AG08395 (cell line): ENCODE measurements around the gene SLC9A9.

Experiments
- DNase-seq: peaks from one replicate; pipeline ENCODE4 v3.0.0; 2012; ENCODE audit warnings: mixed read lengths, low spot score

The SLC9A9 gene

GRCh38 chr3:143506190-143506589 is 342.1 kb downstream of the SLC9A9 start:
- no peak for DNase-seq

- DNase-seq, result no peak
Measured at GRCh38 chr3:143503325-143503885, 344.9 kb downstream of the SLC9A9 start.

GRCh38 chr3:143502081-143502480 is 346.2 kb downstream of the SLC9A9 start:
- DNase-seq, result no peak

- DNase-seq, result no peak
Measured at GRCh38 chr3:143497382-143497781, 350.9 kb downstream of the SLC9A9 start.

- no peak for DNase-seq
Measured at GRCh38 chr3:143496191-143496590, 352.1 kb downstream of the SLC9A9 start.

- no peak for DNase-seq
Measured at GRCh38 chr3:143495527-143495926, 352.7 kb downstream of the SLC9A9 start.

- no peak for DNase-seq
Measured at GRCh38 chr3:143486611-143487010, 361.7 kb downstream of the SLC9A9 start.

GRCh38 chr3:143484846-143485512 is 363.3 kb downstream of the SLC9A9 start:
- DNase-seq, result peak; percentile 6

GRCh38 chr3:143483214-143483613 is 365.1 kb downstream of the SLC9A9 start:
- DNase-seq, result no peak

- DNase-seq, result peak; percentile 38
Measured at GRCh38 chr3:143482106-143483088, 365.9 kb downstream of the SLC9A9 start.

- DNase-seq, result peak; percentile 6
Measured at GRCh38 chr3:143480344-143480743, 367.9 kb downstream of the SLC9A9 start.

GRCh38 chr3:143479727-143480126 is 368.5 kb downstream of the SLC9A9 start:
- DNase-seq, result no peak

- DNase-seq, result no peak
Measured at GRCh38 chr3:143478115-143478693, 370.1 kb downstream of the SLC9A9 start.

GRCh38 chr3:143476965-143477640 is 371.2 kb downstream of the SLC9A9 start:
- DNase-seq, result no peak

- DNase-seq, result no peak
Measured at GRCh38 chr3:143475981-143476380, 372.3 kb downstream of the SLC9A9 start.

- no peak for DNase-seq
Measured at GRCh38 chr3:143472731-143473523, 375.3 kb downstream of the SLC9A9 start.

- no peak for DNase-seq
Measured at GRCh38 chr3:143471705-143472104, 376.6 kb downstream of the SLC9A9 start.

GRCh38 chr3:143469159-143469558 is 379.1 kb downstream of the SLC9A9 start:
- DNase-seq, result no peak

GRCh38 chr3:143465666-143466065 is 382.6 kb downstream of the SLC9A9 start:
- DNase-seq, result no peak

GRCh38 chr3:143464850-143465249 is 383.4 kb downstream of the SLC9A9 start:
- no peak for DNase-seq

GRCh38 chr3:143455480-143455879 is 392.8 kb downstream of the SLC9A9 start:
- DNase-seq, result no peak
